Hematopoietic multipotent progenitor cell treated with erythropoietin and hydrocortisone succinate and interleukin-3 and kit ligand, for 4 days (in vitro differentiated cells): ENCODE data around the gene DENND1A.

ENCODE experiments used
- DNase-seq: peaks from one replicate; pipeline ENCODE4 v3.0.0-alpha.2; 2015

DENND1A gene

GRCh38 chr9:123438821-123439220 lies 491.1 kb downstream of the DENND1A start:
- DNase-seq: no peak

DNA sequence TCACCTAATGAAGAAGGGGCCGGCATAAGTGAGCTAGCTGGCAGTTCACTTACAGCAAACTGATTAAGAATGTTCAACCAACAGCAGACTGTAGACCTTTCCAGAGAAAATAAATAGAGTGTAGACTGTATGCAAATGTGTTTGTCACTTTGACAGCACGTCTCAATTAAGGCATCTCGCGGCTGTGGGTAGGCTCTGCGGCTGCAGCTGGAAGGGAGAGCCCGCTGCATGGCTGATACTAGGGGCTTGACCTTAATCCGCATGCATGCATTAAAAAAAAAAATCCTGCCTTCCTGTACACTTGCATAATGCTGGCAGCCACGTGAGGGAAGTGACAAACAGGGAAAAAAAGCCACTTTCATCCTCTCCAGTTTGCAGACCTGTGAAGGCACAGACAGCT lies 491.6 kb downstream of the DENND1A start:
- peak; percentile 25 for DNase-seq

DNA sequence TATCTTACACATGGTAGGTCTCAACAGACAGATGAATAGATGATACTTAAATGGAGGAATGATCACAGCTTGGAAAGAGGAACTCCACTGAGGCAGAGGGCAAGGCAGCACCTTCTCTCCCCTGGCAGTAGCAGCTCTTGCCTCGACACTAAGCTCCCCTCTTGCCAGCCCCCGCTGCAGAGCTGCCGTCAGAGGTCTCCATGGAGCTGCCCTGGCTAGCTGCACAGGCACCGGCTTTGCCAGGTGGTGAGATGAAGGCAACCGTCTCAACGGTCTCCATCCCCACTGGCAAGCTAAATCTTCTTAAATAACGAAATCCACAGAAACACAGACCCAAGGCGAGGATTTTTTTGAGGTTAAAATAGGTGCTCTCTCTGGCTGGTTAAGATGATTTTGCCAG lies 492.7 kb downstream of the DENND1A start:
- DNase-seq: no peak

DNA sequence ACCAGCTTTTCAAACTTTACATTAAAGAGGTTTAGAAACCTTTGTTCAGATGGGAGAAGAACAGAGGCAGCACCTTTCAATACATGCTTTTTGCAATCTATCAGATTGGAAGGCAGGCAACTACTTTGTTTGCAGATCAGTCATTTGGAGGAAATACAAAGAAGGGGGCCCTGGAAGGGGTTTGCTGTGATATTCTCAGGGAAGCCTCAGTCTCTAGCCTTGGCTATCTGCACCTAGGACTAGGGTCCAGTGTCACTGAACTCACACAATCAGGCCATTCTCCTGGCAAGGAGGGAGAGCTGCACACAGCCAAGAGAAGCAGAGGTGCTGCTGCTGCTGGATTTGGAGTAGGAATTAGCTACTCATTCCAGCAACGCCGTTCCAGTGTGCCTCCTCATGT lies 494.5 kb downstream of the DENND1A start:
- DNase-seq: no peak

DNA sequence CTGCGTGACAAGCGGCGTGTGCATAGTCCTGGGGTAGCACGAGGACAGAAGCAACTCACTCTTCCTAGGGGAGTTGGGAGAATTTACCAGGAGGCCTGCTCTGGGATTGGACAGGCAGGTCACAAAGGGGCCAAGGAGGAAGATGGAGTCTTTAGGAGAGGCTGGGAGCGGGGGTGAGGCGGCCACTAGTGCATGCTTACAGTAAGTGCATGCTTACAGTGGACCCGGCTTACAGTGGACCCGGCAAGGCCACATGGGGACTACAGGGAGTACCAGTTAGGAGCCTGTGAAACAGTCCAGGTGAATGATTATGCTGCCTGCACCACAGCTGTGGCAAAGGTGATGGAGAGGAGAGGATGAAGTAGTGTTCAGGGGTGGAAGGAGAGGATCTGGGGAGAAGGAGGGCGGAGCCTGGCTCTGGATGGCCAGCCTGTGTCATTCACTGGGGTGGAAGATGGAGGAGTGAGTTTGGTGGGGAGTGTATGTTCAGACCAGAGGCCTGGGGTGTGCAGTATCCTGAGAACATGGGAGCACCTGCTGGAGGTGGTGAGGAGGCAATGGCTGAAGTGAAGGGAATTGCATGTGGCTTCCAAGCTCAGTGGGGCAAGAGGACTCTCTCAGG lies 495.2 kb downstream of the DENND1A start:
- peak; percentile 18 for DNase-seq

DNA sequence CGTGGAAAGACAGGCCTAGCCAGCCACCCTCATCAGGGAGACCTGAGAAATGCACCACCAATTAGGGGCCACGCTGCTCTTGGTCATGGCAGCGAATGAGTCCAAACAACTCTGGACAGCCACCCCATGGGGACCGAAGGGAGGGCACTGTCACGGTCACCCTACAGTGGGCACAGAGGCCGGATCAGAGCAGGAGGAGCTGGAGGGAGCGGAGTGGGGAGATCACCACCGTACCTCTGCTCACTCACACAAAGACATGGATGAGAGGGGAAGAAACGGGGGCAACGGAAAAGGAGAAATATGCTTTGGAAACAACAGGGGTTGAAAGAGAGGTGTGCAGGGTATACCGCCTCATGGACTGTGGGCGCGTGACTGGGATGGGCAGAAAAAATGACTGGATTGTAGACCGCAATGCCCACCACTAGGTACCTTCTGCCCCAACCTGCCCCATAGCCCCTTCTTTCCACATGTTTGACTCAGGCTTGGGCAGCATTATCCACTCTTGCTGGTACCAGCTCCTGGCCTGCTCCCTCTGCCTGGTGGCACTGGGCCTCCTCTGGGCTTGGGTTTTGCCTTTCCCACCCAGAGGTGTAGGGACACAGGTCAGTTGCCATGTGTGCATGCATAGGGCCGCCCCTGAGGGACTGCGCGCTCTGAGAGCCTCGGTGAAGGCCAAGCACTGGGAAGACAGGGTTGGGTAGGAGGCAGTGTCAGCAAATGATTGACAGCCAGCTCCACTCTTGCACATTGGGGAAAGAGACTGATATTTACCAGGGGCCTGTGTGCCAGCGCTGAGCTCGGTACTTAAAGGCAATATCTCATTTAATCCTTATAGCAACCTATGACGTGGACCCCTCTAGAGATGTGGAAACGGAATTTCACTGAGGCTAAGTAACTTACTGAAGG lies 497.3 kb downstream of the DENND1A start:
- DNase-seq: no peak

GRCh38 chr9:123431581-123431980 lies 498.3 kb downstream of the DENND1A start:
- no peak for DNase-seq

DNA sequence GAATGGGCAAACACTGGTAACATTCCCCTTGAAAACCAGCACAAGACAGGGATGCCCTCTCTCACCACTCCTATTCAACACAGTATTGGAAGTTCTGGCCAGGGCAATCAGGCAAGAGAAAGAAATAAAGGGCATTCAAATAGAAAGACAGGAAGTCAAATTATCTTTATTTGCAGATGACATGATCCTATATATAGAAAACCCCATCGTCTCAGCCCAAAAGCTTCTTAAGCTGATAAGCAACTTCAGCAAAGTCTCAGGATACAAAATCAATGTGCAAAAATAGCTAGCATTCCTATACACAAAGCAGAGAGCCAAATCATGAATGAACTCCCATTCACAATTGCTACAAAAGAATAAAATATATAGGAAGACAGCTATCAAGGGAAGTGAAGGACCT lies 501.5 kb downstream of the DENND1A start:
- peak; percentile 46 for DNase-seq

GRCh38 chr9:123426406-123426805 lies 503.5 kb downstream of the DENND1A start:
- no peak for DNase-seq

- DNase-seq: no peak
Observed at GRCh38 chr9:123425836-123426365, 504.0 kb downstream of the DENND1A start.

DNA sequence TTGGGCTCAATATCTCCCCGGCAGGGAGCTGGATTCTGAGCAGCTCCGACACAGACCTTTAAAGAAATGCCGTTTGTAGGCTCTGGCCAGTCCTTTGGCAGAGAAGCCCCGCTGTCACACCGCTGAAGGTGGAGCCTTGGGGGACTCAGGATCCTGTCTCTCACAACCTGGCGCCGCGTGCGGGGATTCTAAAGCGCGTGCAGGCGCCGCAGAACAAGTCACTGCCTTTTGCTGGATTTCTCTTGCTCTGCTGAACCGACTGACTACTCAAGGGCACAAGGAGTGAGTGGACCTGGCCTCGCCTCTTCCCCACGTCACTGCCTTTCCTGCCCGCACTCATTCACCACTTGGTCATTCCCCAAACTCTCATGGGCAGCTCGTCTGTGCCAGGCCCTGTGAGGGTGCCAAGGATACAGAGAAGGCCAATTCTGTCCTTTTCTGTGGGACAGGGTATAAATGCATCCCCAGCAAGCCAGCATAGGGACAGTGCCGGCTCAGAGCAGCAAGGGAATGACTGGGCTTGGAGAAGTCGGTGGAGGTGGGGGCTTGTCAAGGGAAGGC lies 504.6 kb downstream of the DENND1A start:
- DNase-seq: no peak

GRCh38 chr9:123424552-123425225 lies 505.2 kb downstream of the DENND1A start:
- DNase-seq: no peak

DNA sequence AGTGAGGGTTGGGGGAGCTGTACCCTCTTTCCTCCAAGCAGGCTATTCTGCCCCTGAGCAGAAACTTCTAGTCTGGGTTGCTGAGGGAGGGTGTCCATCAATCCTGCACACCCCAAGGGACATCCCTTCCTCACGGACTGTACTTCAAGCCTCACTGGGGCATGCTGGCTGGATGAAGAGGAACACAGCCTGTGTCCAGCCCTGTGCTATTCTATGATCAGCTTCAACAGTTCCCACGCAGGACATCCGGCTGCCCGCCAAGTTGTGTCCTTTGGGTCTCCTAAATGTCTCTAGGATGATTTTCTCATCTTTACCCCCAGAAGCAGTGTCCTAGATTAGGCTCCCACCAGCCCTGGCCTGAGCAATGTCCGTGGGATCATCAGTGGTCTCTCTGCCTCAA lies 505.8 kb downstream of the DENND1A start:
- DNase-seq: no peak

DNA sequence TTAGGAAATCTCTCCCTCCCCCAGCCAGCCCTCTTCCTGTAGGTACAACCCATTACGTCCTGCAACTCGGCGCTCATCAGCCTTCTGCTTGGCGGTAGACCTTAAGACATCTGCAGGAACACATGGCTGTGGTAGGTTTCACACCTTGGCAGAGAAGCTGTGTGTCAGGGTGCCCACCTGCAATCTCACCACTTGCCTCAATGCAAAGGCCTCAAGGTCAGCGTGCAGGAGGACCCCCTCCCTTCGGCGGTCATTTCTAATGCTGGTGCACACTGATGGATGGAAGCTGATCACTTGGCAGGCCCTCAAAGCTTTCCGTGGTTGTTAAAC lies 506.6 kb downstream of the DENND1A start:
- no peak for DNase-seq

DNA sequence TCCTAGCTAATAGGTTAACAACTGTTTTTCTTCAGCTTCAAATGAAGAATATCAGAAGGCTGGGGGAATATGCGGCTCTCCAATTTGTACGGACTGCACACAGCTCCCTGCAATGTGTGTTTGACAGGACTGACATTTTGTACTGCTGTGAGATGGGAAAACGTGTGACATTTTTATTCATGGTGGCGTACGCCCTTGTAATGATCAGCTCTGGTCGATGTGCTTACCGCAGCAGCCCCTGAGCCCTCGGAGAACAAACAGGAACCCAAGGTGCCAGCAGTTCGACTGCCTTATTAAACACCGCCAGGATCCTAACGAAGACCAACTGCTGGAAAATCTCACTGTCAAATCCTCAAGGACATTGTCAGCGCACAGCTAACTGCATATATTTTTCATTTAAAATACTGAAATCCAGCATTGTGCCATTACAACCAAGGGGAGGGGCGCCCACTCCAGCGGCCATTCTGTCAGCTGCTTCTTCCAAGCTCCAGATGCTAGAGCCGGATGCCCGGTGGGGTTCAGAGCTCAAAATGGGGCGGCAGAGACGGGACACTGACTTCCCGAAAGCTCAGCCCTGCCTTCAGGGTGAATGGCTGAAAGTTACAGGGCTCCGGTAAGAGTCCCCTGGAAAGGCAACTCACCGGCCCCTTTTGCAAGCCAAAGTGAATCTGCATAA lies 507.2 kb downstream of the DENND1A start:
- DNase-seq: no peak

- DNase-seq: no peak
Observed at GRCh38 chr9:123421801-123422455, 508.0 kb downstream of the DENND1A start.

- DNase-seq: no peak
Observed at GRCh38 chr9:123421186-123421585, 508.7 kb downstream of the DENND1A start.

GRCh38 chr9:123420592-123421111 lies 509.3 kb downstream of the DENND1A start:
- DNase-seq: peak; percentile 33

- DNase-seq: no peak
Observed at GRCh38 chr9:123419721-123420591, 510.0 kb downstream of the DENND1A start.

DNA sequence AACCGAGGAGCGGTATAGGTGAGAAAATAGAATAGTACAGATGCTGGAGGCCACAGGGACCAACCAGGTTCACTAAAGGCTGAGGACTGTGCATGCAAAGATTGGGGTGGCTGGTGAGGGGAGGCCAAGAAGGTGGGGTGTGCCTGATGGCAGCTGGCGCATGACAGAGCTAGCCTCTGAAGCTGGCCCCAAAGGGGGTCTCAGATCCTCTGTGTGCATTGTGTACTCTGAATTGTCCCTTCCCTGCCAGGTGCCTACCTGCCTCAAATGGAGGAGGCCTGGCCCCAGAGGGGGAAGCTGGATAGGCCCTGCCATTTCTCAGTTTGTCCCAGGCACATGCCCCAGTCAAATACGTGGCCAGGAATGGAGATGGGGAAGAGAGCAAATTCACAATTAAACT lies 510.8 kb downstream of the DENND1A start:
- DNase-seq: no peak

GRCh38 chr9:123418506-123418905 lies 511.4 kb downstream of the DENND1A start:
- no peak for DNase-seq
